ENCODE measurements around the gene SORBS1. TPM values are rescaled to one million over a fixed set of nuclear protein-coding genes. Genes with fewer than 3 reads are reported as not detected.

Gene SORBS1
- total RNA-seq, 1 experiment from 2014 or later: 39.9 TPM

DNA sequence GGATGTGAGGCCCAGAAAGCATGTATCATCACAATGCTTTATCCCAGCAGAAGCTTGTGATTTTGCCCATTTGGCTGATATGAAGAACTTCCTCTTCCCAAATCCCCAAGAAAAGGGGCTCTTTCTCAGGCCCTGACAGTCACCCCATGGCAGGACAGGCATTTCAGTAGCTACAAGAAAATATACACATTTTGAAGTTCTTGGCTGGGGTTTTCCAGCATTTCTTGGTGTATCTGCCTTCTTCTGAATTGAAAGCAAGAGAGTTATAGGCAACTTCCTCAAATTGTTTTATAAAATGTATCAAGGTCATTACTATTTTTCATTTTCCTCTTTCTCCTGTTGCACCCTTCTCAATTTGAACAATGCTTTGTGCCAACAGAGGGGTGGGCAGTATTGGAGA, 207.1 kb downstream of the SORBS1 start (continued):
- TF ChIP-seq CDX4 (CRISPR knock-in tag; IDR thresholded peaks at IDR 0.05; ENCODE audit: borderline replicate concordance) (no peak), GRHL2 (CRISPR knock-in tag; IDR thresholded peaks at IDR 0.05; ENCODE audit: insufficient replicate concordance, severe bottlenecking) (no peak)

GRCh38 chr10:95353123-95353522, 208.0 kb downstream of the SORBS1 start:
- Mint-ChIP-seq H3K36me3 (peaks cover 18% of the 10 kb centered on the region), H3K4me3 (no peak overlapping the region), H3K9me3 (no peaks in the 10 kb centered on the region), H3K27ac (no peak overlapping the region), H3K4me1 (no peaks in the 10 kb centered on the region), H3K27me3 (ENCODE audit: low read depth) (no peaks in the 10 kb centered on the region)
- TF ChIP-seq JAZF1 (CRISPR knock-in tag; IDR thresholded peaks at IDR 0.05) (no peak), ETV6 (CRISPR knock-in tag; IDR thresholded peaks at IDR 0.05) (no peak), ZNF416 (CRISPR knock-in tag; IDR thresholded peaks at IDR 0.05) (no peak), MYBL2 (CRISPR knock-in tag; IDR thresholded peaks at IDR 0.05) (no peak), CREM (CRISPR knock-in tag; IDR thresholded peaks at IDR 0.05) (no peak), PRRX2 (CRISPR knock-in tag; IDR thresholded peaks at IDR 0.05) (no peak), AR (CRISPR knock-in tag; IDR thresholded peaks at IDR 0.05) (no peak), SOX15 (CRISPR knock-in tag; IDR thresholded peaks at IDR 0.05) (no peak), FOXP1 (CRISPR knock-in tag; IDR thresholded peaks at IDR 0.05; ENCODE audit: borderline replicate concordance) (no peak), E2F5 (CRISPR knock-in tag; IDR thresholded peaks at IDR 0.05) (no peak), TCF7 (CRISPR knock-in tag; IDR thresholded peaks at IDR 0.05; ENCODE audit: low read depth) (no peak), GRHL2 (CRISPR knock-in tag; IDR thresholded peaks at IDR 0.05; ENCODE audit: insufficient replicate concordance, severe bottlenecking) (no peak), SMAD3 (CRISPR knock-in tag; IDR thresholded peaks at IDR 0.05; ENCODE audit: borderline replicate concordance) (no peak), ZNF219 (CRISPR knock-in tag; IDR thresholded peaks at IDR 0.05; ENCODE audit: borderline replicate concordance) (no peak), USF1 (CRISPR knock-in tag; IDR thresholded peaks at IDR 0.05) (no peak)
- TF ChIP-seq, protein P1, sequence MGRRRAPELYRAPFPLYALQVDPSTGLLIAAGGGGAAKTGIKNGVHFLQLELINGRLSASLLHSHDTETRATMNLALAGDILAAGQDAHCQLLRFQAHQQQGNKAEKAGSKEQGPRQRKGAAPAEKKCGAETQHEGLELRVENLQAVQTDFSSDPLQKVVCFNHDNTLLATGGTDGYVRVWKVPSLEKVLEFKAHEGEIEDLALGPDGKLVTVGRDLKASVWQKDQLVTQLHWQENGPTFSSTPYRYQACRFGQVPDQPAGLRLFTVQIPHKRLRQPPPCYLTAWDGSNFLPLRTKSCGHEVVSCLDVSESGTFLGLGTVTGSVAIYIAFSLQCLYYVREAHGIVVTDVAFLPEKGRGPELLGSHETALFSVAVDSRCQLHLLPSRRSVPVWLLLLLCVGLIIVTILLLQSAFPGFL (CRISPR knock-in tag; IDR thresholded peaks at IDR 0.05; ENCODE audit: borderline replicate concordance): no peak
- TF ChIP-seq, protein P2, sequence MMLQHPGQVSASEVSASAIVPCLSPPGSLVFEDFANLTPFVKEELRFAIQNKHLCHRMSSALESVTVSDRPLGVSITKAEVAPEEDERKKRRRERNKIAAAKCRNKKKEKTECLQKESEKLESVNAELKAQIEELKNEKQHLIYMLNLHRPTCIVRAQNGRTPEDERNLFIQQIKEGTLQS (CRISPR knock-in tag; conservative IDR thresholded peaks at IDR 0.05): no peak
- TF ChIP-seq, protein P3, sequence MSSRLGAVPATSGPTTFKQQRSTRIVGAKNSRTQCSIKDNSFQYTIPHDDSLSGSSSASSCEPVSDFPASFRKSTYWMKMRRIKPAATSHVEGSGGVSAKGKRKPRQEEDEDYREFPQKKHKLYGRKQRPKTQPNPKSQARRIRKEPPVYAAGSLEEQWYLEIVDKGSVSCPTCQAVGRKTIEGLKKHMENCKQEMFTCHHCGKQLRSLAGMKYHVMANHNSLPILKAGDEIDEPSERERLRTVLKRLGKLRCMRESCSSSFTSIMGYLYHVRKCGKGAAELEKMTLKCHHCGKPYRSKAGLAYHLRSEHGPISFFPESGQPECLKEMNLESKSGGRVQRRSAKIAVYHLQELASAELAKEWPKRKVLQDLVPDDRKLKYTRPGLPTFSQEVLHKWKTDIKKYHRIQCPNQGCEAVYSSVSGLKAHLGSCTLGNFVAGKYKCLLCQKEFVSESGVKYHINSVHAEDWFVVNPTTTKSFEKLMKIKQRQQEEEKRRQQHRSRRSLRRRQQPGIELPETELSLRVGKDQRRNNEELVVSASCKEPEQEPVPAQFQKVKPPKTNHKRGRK (CRISPR knock-in tag; IDR thresholded peaks at IDR 0.05; ENCODE audit: borderline replicate concordance): no peak
- TF ChIP-seq, protein P4, sequence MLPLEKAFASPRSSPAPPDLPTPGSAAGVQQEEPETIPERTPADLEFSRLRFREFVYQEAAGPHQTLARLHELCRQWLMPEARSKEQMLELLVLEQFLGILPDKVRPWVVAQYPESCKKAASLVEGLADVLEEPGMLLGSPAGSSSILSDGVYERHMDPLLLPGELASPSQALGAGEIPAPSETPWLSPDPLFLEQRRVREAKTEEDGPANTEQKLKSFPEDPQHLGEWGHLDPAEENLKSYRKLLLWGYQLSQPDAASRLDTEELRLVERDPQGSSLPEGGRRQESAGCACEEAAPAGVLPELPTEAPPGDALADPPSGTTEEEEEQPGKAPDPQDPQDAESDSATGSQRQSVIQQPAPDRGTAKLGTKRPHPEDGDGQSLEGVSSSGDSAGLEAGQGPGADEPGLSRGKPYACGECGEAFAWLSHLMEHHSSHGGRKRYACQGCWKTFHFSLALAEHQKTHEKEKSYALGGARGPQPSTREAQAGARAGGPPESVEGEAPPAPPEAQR (CRISPR knock-in tag; IDR thresholded peaks at IDR 0.05): no peak
- no peak for DNase-seq (ENCODE audit: low spot score)
- ChIA-PET CTCF (interaction anchor here (1.4 to 2.0 kb wide), 3 partner anchors 10 to 107 kb away, joined by 3 to 8 read pairs (median 8); no protein-coding TSS in a partner anchor), POLR2A (no interaction called here)
- ATAC-seq: no peak

All from WTC11 (cell line).